GM12872 (cell line): ENCODE measurements around the gene SSC5D.

Source experiments
- CTCF ChIP-seq: IDR thresholded peaks from 3 replicates; pipeline ENCODE4 v1.5.1; 2011; ENCODE audit warnings: low read depth, mild to moderate bottlenecking, low read length, moderate library complexity; ENCODE audit not compliant: insufficient read depth

SSC5D gene

GRCh38 chr19:55482967-55483705 is 5.1 kb upstream of the SSC5D start:
- TF ChIP-seq CTCF, result no peak

GRCh38 chr19:55483706-55484592 is 4.3 kb upstream of the SSC5D start:
- TF ChIP-seq CTCF, result no peak

DNA sequence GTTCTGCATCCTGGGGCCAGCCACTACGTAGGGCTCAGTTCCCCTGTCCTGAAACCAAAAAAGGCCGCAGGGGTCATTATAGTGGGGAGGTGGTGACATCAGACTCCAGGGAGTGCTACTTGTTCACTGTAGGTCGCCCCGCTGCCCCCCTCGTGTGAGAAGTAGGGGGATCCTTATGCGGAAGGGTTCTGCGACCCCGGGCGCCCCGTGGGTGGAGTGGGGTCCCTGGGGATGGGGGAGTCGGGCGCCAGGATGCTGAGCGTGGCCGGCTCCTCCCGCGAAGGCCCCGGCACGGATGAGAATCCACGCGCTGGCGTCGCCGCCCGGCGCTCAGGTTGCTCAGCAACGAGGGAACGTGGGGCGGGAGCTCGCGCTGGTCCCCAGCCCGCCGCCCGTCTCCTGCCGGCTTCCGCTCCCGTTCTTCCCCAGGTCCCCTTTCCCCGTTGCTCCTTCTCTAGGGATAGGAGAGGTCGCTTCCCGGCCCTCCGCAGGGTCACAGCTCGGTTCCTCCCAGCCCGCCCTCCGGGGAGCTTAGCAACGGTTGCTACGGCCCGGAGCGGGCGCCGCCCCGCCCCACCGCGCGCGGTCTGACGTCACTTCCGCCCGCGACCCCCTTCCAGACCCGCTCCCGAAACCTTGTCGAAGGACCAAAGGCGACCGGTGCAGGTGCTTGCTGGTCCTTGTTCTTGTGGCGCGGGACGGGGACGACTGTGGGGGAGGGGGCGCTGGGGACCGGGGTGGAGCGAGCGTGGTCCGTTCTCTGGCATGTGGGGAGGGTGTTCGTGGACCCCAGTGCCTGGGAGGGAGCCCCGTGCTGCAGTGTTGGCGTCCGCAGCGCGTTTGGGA is 3.4 kb upstream of the SSC5D start, which contains the start of gene NAT14:
NAT14 (plus strand) TSS at position 596 of the 846 bp plus-strand sequence. CDS start 521 bp downstream, outside the sequence.
- no peak for TF ChIP-seq CTCF

DNA sequence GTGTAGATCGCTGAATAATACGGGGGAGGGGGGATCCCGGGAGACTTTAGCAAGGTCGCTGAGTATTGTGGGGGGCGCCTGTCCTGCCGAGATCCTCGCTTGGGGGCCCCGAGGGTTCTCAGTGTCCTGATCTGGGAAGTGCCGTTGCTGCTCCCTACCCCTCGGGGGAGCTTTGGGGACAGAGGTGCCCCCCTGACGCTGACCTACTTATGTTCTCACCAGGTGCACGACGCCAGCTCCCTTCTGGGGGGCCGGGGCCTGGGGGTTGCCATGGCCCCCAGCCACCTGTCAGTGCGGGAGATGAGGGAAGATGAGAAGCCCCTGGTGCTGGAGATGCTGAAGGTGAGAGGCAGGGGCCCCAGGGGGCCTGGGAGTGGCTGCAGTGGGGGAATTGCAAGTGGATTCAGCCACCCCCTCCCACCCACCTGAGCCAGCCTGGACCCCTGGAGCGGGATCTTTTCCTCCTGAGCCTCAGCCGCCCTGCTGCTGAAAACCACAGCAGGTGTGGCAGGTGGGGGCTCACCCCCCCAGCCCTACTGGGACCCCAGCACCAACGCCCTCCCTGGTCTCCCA is 2.7 kb upstream of the SSC5D start:
- TF ChIP-seq CTCF, result no peak

DNA sequence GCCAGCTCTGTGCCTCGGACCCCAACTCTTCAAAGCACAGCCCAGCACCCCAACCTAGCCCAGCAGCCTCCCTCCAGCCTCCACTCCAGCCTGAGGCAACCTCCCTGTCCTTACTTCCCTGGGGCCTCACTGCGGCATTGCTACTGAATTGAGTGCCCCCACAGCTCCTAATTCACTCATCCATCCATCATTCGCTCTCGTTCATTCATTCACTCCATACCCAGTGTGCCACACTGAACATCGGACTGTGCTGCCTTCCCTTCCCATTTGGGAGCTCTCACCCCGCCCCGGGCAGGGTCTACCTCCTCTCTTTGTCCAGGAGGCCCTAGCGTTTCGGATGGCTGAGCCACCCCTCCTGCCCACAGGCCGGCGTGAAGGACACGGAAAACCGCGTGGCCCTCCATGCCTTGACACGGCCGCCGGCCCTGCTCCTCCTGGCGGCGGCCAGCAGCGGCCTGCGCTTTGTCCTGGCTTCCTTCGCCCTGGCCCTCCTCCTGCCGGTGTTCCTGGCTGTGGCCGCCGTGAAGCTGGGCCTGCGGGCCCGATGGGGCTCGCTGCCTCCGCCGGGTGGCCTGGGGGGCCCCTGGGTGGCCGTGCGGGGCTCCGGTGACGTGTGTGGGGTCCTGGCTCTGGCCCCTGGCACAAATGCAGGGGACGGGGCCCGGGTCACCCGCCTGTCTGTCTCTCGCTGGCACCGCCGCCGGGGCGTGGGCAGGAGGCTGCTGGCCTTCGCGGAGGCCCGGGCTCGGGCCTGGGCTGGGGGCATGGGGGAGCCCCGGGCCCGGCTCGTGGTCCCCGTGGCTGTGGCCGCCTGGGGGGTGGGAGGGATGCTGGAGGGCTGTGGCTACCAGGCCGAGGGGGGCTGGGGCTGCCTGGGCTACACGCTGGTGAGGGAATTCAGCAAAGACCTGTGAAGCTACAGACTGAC is 1.9 kb upstream of the SSC5D start:
- no peak for TF ChIP-seq CTCF

DNA sequence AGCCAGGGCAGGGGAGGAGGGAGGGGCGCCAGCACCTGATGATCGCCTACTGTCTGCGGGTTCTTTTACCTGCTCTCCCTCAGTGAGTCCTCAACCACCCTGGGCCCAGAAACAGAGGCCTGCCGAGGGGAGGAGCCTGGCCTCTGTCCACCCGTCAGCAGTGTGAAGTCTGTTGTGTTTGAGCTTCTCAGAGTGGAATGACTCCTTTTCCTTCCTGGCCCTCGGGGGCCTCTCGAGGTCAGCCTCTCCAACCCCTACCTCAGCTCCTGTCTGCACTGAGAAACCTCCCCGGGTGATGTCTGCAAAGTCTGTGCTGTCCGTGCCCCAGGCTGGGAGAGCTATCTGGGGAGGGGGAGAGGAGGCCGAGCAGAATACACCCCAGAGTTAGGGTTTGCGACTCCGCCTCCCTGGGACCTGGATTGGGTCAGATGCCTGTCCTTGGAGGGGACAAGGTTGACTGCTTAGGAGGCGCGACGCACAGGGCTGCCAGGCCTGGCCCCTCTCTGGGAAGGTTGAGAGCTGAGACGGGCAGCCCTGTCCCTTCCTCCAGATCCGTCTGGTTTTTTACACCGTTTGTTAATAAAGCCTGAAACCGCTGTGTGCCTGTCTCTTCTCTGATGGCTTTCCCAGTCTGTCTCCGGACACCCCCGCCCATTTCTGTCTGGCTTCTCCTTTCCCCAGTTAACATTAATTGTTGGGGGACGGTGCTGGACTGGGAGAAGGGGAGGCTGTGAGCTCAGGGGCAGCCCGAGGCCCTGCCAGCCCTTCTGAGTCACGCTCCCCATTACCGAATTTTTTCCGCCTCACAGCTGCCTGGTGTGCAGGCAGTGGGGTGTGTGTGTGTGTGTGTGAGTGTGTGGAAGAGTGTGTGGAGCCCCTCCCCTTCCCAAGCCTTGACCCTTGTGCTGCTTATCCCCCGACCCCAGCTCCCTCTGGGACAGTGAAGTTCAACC is 989 bp upstream of the SSC5D start:
- TF ChIP-seq CTCF, result no peak
